SHP77 treated with DMSO at 0.1 percent for 48 hours (cell line): ENCODE data around the gene STING1.
"Not testable (repeated sequence)": the region's sequence is repeated elsewhere in the genome, so short reads cannot be mapped to it uniquely, and the experiment has no call there.

ENCODE experiments used
- DNase-seq: peaks from one replicate; lab custom pipeline; 2025; lab: John Stamatoyannopoulos, UW

Gene STING1

DNA sequence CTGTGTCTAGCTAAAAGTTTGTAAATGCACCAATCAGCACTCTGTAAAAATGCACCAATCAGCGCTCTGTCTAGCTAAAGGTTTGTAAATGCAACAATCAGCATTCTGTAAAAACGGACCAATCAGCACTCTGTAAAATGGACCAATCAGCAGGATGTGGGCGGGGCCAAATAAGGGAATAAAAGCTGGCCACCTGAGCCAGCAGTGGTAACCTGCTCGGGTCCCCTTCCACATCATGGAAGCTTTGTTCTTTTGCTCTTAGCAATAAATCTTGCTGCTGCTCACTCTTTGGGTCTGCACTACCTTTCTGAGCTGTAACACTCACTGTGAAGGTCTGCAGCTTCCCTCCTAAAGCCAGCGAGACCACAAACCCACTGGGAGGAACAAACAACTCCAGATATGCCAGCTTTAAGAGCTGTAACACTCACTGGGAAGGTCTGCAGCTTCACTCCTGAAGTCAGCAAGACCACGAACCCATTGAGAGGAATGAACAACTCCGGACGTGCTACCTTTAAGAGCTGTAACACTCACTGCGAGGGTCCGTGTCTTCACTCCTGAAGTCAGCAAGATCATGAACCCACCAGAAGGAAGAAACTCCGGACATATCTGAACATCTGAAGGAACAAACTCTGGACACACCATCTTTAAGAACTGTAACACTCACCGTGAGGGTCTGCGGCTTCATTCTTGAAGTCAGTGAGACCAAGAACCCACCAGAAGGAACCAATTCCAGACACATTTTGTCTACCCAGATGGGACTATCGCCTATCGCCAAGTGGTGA is 20.7 kb upstream of the STING1 start:
- peak; percentile 45 for DNase-seq

DNA sequence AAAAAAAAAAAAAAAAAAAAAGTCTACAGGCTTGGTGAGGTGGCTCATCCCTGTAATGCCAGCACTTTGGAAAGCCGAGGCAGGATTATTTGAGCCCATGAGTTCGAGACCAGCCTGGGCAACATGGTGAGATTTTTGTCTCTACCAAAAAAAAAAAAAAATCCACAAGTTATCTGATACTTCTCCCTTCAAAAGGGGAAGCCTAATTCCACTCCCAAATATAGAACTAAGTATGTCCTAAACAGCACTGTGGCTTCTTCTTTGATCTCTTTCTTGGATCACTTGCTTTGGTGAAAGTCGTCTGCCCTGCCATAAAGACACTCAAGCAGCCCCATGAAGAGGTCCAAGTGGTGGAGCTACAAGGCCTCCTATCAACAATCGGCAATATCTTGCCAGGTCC is 18.8 kb upstream of the STING1 start:
- no peak for DNase-seq

DNA sequence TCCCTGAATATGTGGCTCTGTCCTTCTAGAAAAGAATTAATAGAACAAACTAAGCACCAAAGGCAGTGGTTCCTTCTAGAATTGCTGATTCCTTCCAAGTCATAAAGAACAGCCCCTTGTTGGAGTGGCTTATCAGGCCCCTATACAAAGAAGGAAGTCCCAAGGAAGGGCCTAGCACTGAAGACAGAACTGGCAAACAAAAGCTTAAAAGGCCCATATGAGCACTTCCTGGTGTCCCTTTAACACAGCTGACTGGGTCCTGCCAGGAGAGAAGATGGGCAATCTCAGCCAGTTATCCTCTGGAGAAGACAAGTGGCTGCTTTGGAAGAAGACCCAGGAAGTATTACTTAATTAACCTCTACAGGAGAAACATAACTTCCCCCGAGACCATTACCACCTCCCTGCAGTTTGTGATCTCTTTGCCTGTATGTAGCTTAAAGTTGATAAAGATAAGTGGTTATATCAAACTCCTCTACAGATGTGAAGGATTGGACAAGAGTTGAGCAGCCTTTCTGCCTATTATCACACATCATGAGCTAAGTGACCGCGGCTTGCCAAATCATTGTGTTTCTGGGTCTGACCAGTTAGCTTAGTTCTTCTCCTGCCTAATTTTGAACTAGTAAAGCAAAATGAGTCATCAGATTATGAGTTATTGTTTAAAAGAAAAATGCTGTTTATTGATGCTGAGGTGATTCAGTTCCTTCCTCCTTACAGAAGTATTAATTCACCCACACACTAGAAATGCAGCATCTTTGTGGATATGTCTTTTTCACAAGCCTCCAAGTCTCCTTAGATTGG is 13.3 kb upstream of the STING1 start:
- DNase-seq, result no peak

DNA sequence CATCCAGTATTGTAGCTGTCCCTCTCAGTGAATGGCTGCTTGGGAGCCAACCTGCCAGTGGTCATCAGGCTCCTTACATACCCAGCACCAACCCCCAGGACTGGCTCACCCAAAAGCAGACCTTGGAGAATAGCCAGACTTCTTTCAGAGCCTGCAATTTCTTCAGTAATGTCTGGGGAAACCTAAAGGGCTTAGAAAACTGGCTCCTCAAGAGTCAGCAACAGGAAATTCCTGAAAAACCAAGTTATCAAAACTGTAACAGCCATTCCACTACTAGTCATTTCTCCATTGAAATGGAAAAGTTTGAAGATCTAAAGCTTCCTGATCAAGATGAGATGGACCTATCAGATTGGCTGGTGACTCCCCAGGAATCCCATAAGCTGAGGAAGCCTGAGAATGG is 12.3 kb upstream of the STING1 start:
- no peak for DNase-seq

DNA sequence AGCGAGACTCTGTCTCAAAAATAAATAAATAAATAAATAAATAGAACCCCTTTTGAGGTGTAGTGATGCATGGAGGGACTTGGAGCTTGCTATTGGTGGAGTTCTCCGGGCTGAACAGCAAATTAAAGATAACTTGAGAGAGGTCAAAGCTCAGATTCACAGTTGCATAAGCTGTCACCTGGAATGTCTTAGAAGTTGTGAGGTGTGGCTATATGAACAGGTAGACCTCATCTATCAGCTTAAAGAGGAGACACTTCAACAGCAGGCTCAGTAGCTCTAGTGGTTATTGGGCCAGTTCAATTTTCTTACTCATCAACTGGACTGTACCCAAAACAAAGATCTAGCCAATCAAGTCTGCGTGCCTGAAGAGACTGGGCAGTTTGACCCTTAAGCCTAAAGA is 11.7 kb upstream of the STING1 start:
- no peak for DNase-seq

DNA sequence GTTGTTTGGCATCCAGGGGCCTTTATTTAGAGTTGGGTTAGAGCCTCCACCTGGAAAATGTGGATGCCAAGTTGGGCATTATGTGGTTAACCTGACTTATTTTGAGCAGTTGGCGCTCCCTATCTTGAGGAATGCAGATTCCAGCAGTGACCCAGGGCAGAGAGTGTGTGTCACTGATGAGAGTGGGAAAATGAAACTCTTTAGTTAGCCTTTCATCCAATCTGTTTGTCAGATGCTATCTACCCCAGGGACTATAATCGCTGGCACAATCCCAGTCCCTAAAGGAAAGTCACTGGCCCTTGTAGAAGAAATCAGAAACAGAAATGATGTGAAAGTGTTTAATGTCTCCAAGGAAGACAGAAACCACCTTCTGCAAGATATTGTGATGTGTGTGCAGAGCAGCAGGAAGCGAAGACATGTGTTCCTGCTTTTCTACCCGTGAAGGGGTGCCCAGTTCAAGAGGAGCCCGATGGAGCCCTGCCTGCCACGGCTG is 10.2 kb upstream of the STING1 start:
- DNase-seq, result no peak

DNA sequence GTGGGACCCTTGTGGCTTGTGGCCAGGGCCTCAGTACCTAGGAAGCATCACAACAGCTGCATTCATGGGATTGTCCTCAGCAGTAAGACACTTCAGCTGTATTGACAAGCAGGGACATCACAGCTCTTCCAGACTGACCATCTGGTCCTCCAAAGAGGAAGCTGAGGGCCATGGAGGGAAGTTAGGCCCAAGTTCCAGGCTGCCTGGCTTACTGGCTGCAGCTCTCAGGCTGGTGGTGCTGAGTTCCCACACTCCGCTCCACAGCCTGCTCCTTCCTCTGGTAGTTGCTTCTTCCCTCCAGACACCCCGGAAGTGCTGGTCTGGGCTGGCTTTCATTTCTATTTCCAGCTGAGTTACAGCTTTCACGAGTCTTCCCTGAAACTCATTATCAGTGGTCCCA is 5.7 kb upstream of the STING1 start:
- DNase-seq, result no peak

DNA sequence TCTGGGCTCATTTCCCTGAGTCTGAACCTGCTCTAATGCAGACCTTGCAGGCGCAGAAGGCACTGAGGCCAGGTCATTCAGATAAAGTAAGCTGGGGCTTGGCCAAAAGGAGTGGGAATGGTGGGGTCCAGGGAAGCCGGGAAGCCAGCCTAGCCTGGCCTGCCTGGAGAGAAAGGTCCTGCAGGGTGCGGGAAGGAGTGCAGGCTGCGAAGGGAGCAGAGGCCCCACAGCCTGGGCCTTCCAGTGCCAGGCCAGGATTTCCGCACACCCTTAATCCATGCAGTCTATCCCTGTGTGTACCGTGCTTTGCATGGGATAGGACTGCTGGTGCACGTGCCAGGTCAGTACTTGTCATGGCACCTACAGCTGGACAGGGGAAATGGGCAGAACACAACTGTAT is 3.6 kb upstream of the STING1 start:
- DNase-seq, result no peak

DNA sequence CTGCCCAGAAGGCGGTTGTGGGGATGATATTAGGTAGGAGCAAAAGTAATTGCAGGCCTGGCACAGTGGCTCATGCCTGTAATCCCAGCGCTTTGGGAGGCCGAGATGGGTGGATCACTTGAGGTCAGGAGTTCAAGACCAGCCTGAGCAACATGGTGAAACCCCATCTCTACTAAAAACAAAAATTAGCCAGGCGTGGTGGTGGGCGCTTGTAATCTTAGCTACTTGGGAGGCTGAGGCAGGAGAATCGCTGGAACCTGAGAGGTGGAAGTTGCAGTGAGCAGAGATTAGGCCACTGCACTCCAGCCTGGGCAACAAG is 291 bp upstream of the STING1 start:
- not testable (repeated sequence) for DNase-seq

DNA sequence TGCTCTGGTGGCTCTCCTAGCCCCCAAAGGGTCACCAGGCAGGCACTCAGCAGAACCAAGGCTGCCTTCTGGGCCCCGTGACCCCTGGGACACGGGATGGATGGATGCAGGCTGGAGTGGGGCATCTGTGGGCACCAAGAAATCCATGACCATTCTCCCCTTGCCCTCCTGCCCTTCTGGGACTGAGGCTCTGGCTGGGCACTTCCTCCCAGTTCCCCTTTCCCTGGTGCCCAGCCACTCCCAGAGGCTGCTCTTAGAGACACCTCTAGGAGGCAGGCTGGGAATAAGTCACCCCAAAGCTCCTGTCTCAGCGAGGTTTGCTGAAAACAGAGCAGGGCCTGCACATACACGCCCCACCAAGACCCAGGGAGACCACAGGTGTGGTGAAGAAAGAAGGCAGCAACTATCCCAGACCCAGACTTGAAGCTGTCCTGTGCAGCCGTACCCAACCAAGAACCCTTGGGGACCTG is 943 bp downstream of the STING1 start:
- DNase-seq, result no peak

DNA sequence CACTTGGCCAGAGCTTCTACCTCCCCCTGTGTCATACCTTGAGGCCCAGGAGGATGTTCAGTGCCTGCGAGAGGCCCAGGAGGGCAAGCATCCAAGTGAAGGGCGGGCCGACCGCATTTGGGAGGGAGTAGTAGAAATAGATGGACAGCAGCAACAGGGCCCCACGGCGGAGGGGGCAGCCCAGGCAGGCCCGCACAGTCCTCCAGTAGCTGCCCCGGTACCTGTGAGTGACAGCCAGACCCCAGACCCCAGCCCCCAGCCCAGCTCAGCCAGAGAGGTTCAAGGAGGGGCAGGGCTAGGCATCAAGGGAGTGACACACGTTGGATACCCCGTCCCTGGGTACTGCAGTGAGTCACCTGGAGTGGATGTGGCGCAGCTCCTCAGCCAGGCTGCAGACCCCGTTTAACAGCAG is 1.4 kb downstream of the STING1 start:
- DNase-seq, result no peak

DNA sequence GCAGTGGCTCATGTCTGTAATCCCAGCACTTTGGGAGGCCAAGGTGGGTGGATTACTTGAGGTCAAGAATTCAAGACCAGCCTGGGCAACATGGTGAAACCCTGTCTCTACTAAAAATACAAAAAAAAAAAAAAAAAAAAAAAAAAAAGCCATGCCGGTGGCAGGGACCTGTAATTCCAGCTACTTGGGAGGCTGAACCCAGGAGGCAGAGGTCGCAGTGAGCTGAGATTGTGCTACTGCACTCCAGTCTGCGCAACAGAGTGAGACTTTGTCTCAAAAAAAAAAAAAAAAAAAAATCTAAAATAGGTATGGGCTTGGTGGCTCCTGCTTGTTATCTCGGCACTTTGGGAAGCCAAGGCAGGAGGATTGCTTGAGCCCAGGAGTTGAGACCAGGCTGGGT is 2.8 kb downstream of the STING1 start:
- DNase-seq, result not testable (repeated sequence)

DNA sequence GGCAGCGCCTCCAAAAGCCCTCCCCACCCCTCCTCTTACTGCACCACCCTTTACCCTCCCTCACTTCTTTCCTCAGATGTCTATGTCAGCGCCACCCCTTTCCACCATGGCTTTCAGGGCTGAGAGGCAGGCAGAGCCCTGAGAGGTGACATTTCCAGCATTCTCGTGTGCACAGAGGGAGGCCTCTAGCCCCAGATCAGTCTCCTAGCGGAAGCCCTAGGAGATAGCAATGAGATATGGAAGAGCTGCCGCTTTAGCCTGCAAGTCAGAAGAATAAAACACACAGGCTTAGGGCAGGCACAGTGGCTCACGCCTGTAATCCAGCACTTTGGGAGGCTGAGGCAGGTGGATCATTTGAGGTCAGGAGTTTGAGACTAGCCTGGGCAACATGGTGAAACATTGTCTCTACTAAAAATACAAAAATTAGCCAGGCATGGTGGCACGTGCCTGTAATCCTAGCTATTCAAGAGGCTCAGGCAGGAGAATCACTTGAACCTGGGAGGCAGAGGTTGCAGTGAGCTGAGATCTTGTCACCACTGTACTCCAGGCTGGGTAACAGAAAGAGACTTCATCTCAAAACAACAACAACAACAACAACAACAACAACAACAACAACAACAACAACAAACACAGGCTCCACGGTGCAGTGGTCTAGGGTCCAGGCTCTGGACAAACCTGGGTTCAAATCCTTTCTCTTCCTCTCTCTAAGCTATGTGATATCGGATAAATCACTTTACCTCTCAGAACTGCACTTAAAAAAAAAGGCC is 3.7 kb downstream of the STING1 start:
- not testable (repeated sequence) for DNase-seq

DNA sequence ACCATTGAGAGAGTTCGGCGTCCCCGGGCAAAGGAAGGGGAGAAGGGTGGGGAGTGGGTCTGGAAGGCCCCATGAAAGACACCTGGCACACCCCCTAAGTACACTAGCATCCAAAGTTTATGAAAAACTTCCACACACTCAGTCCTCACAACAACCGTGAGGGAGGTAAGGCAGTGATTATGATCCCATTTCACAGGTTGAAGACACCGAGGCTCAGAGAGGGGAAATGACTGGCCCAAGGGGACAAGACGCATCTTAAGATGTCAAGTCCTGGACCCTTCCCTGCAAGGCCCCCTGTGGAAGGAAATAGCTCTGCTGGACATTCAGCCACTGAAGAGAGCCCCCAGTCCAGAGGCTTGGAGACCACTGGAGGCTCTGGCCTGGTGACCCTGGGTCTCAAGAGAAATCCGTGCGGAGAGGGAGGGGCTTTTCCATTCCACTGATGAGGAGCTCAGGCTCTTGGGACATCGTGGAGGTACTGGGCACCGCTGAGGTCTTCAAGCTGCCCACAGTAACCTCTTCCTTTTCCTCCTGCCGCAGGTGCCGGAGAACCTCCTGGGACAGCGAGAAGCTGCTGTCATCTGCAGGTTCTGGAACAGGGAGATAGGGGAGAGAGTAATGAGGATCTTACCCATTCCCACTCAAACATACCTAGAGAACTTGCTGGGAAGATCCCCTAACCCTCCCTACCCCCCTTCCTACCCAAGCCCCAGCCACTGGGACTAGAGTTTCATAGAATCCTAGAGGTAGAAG is 6.5 kb downstream of the STING1 start:
- no peak for DNase-seq

DNA sequence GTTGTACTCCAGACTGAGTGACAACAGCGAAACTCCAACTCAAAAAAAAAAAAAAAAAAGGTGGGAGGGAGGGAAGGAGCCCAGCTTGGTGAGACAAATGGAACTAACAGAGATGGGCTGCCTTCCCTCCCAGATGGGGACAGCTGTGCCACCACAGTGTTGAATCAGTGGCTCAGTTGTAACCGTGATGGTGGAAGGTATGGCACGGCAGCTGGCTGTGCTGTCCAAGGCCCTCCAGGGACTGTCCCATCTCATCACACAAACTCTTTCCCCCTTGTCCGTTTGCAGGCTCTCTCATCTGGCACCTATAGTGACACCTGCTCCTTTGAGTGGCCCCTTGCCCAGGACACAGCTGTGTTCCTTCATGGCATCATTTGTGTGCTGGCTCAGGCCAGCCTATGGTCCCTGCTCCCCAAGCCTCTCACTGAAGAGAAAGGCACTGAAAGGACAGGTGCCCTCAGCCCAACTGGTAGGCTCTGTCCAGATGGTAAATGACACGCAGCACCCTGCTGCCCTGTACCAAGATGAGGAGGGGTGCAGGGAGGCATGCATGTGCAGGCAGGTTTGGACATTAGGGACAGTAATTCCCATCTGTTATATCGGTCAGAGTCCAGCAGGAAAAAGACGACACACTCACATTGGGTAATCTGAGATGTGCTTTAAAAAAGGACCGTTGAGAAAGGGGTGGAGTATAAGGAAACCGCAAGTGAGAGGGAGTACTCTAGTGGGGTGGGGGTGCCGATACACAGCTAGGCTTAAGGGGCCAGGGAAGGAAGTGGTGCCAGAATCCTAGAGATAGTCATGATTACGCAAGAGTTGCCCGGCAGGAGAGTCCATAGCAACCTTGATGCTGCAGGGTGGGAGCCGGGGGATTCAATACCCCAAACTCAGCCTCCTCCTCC is 7.4 kb downstream of the STING1 start:
- no peak for DNase-seq

DNA sequence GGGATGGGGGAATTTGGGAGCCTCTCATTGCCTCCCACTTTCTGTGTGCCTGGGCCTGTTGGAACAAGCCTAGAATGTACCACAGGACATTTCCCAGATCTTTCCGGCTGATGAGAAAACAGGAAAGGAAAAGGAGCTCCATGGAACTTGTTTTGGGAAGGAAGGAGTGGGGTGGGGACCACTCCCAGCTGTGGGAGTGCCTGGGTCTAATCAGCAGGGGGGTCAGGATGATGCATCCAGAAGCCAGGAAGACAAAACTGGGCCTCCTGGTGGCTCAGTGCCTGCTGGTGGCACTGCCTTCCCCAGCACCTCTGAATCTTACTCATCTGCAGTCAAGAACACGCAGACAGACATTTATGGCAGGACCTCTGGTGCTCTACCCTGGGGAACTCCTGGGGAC is 9.0 kb downstream of the STING1 start:
- no peak for DNase-seq

DNA sequence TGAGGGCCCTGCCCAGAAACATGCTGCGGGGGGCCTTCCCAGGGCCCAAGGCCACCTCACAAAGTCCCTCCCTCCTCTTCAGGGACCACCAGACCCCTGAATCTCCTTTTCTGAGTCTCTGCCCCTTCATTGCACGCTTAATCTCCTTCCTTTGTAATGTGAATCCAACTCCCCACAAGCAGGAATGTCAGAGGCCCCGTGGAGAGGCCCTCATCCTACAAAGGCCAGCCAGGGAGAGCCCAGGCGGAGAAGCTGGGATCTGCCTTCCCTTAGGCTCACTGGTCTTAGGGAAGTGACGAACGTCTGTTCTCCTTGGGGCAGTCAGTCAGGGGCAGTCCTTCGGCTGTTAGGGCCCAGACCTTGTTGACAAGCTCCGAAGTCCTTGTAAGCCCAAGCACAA is 9.5 kb downstream of the STING1 start:
- DNase-seq, result no peak

DNA sequence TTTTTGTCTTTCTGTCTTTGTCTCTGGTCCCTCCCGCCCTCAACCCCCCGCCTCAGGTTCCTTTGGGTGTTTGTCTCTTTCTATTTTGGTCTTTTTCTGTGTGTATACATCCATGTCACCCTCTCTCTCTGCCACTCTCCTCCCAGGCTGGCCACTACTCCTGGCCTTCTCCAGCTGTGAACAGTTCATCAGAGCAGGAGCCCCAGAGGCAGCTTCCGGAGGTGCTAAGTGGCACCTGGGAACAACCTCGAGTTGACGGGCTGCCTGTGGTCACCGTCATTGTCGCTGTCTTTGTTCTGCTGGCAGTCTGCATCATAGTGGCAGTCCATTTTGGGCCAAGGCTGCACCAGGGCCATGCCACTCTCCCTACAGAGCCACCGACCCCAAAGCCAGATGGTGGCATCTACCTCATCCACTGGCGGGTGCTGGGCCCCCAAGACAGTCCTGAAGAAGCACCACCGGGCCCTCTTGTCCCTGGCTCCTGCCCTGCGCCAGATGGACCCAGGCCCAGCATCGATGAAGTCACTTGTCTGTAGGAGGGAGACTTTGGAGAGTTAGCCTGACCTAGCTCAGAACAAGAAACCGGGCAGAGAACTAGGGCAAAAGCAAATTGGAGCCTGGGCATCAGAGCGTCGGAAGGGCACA is 10.1 kb downstream of the STING1 start:
- no peak for DNase-seq

DNA sequence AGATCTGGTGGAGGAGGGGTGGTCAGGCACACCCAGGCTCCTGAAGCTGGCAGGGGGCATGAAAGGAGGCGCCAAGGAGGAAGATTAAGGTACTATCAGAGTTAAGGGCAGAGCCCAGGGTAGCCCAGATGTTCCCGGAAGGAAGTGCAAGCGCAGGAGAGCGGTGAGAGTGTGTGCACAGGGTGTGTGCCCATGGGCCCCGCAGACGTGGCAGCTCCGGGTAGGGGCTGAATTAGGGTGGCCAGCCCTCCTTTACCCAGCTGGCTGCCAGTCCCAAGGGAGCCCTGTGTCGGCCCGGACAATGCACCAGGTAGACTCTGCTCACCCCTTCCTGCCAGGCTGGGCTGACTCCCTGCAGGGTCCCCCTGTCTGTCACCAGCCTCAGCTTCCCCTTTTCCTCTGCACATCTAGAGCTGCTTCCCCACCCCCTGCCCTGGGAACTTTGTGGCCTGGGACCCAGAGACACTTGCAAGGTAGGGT is 11.7 kb downstream of the STING1 start, which contains the start of gene SMIM33:
TSS of gene SMIM33 (plus strand) at position 184 of the 480 bp plus-strand sequence. CDS start at position 302, 118 bp downstream.
- no peak for DNase-seq

DNA sequence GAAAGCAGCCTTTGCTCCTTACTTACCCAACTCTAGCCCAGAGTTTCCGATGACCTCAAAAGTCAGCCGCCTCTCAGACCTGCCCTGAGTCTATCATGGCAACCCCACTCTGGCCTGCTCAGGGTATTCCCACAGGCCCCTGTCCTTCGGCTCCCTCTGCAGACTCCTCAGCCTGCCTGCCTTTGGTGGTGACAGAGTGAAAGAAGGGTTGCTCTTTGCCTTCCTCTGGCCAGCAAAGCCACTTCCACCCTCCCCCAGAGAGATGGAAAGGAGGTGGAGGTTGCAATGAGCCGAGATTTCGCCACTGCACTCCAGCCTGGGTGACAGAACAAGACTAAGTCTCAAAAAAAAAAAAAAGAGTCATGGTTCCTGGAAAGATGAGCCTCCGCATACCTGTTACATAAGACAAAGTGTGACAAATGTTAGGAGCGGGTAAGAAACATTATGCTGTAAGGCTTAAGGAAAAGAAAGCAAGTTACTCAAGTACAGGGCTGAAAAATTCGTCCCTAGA is 14.1 kb downstream of the STING1 start:
- DNase-seq, result no peak
